OCI-LY1 (cell line): ENCODE data around the gene SORCS3.

Source experiments
- H2AFZ ChIP-seq: fragments of 200-600 bp; sonication (generic), shearing (Covaris generic); 2 replicates; pipeline ENCODE4 v1.6.0; 2014; ENCODE audit warnings: antibody characterized with exemption, mild to moderate bottlenecking, low read length
- H3F3A ChIP-seq: fragments of 200-600 bp; sonication (generic), shearing (Covaris generic); 2 replicates; pipeline ENCODE4 v1.6.0; 2014; ENCODE audit warnings: mild to moderate bottlenecking, antibody characterized with exemption, low read length, moderate library complexity; ENCODE audit not compliant: insufficient read depth
- H3K27ac ChIP-seq: fragments of 200-600 bp; sonication (generic); 2 replicates; pipeline ENCODE4 v1.5.1; 2014; ENCODE audit warnings: low read length, mixed run types, mild to moderate bottlenecking, low read depth; ENCODE audit not compliant: poor library complexity, severe bottlenecking
- H3K27me3 ChIP-seq: fragments of 200-600 bp; sonication (generic); 2 replicates; pipeline ENCODE4 v1.6.0; 2014; ENCODE audit warnings: antibody characterized with exemption, mild to moderate bottlenecking, low read length, moderate library complexity; ENCODE audit not compliant: insufficient read depth
- H3K36me3 ChIP-seq: fragments of 200-600 bp; sonication (generic); 2 replicates; pipeline ENCODE4 v1.6.1; 2014; ENCODE audit warnings: mild to moderate bottlenecking, antibody characterized with exemption, low read length, moderate library complexity, mixed read lengths; ENCODE audit not compliant: insufficient read depth
- H3K4me1 ChIP-seq: fragments of 200-600 bp; sonication (generic); 2 replicates; pipeline ENCODE4 v1.5.1; 2014; ENCODE audit warnings: mild to moderate bottlenecking, low read length, moderate library complexity; ENCODE audit not compliant: insufficient read depth, severe bottlenecking
- H3K4me2 ChIP-seq: fragments of 200-600 bp; sonication (generic), shearing (Covaris generic); 2 replicates; pipeline ENCODE4 v1.6.1; 2014; ENCODE audit warnings: low read length
- H3K4me3 ChIP-seq: fragments of 200-600 bp; sonication (generic); 2 replicates; pipeline ENCODE4 v1.5.1; 2014; ENCODE audit warnings: low read length, low read depth, mild to moderate bottlenecking, mixed read lengths; ENCODE audit not compliant: poor library complexity, severe bottlenecking
- H3K79me2 ChIP-seq: fragments of 200-600 bp; shearing (Covaris generic); 2 replicates; pipeline ENCODE4 v1.6.1; 2016; ENCODE audit warnings: mixed run types, low read length, mixed read lengths; ENCODE audit not compliant: insufficient read depth
- H3K9ac ChIP-seq: fragments of 200-600 bp; sonication (generic), shearing (Covaris generic); 2 replicates; pipeline ENCODE4 v1.6.1; 2014; ENCODE audit warnings: mild to moderate bottlenecking, low read length, mixed read lengths
- H3K9me2 ChIP-seq: fragments of 200-600 bp; sonication (generic), shearing (Covaris generic); 2 replicates; pipeline ENCODE4 v1.6.1; 2014; ENCODE audit warnings: low read depth, mild to moderate bottlenecking, low read length, mixed read lengths
- H3K9me3 ChIP-seq: fragments of 200-600 bp; shearing (Covaris generic); 2 replicates; pipeline ENCODE4 v1.6.1; 2014; ENCODE audit warnings: low read length, mixed read lengths
- H4K20me1 ChIP-seq: fragments of 200-600 bp; sonication (generic), shearing (Covaris generic); 2 replicates; pipeline ENCODE4 v1.6.0; 2016; ENCODE audit warnings: mild to moderate bottlenecking, low read length; ENCODE audit not compliant: insufficient read depth
- CTCF ChIP-seq: fragments of 200-600 bp; sonication (generic), shearing (Covaris generic); IDR thresholded peaks from 2 replicates; pipeline ENCODE4 v1.5.1; 2017; ENCODE audit warnings: mild to moderate bottlenecking, antibody characterized with exemption, low read length, moderate library complexity, mixed read lengths
- EZH2 ChIP-seq: fragments of 200-600 bp; sonication (generic), shearing (Covaris generic); IDR thresholded peaks from 2 replicates; pipeline ENCODE4 v1.8.0; 2017; ENCODE audit warnings: borderline replicate concordance, mixed run types, mild to moderate bottlenecking, antibody characterized with exemption, low read length, moderate library complexity, mixed read lengths

The SORCS3 gene

GRCh38 chr10:105148921-105149320 lies 507.8 kb downstream of the SORCS3 start:
- no peaks in the 10 kb centered on the region for H3K9me2 ChIP-seq
- H3K9ac ChIP-seq, result no peak overlapping the region
- no peak overlapping the region for H2AFZ ChIP-seq
- no peaks in the 10 kb centered on the region for H3K9me3 ChIP-seq
- no peaks in the 10 kb centered on the region for H3K79me2 ChIP-seq
- no peaks in the 10 kb centered on the region for H3K36me3 ChIP-seq
- H3K4me3 ChIP-seq, result no peak overlapping the region
- no peaks in the 10 kb centered on the region for H3F3A ChIP-seq
- TF ChIP-seq EZH2 (no peak), CTCF (no peak)
- H4K20me1 ChIP-seq, result no peaks in the 10 kb centered on the region
- no peak overlapping the region for H3K27ac ChIP-seq
- H3K4me1 ChIP-seq, result no peaks in the 10 kb centered on the region
- H3K27me3 ChIP-seq, result no peaks in the 10 kb centered on the region
- no peak overlapping the region for H3K4me2 ChIP-seq

- Histone ChIP-seq H3K27ac (no peak overlapping the region), H3K9me2 (no peaks in the 10 kb centered on the region), H4K20me1 (no peaks in the 10 kb centered on the region), H3K36me3 (no peaks in the 10 kb centered on the region), H3K9ac (no peak overlapping the region), H3F3A (no peaks in the 10 kb centered on the region), H3K4me2 (no peak overlapping the region), H3K4me3 (no peak overlapping the region), H3K27me3 (no peaks in the 10 kb centered on the region), H3K4me1 (no peaks in the 10 kb centered on the region), H3K79me2 (no peaks in the 10 kb centered on the region), H2AFZ (no peak overlapping the region), H3K9me3 (no peaks in the 10 kb centered on the region)
- TF ChIP-seq EZH2, result no peak
- TF ChIP-seq CTCF, result no peak
These were observed 508.3 kb downstream of the SORCS3 start for GRCh38 chr10:105149371-105149891.

GRCh38 chr10:105150259-105150880 lies 509.3 kb downstream of the SORCS3 start:
- Histone ChIP-seq H3K27me3 (no peaks in the 10 kb centered on the region), H3K27ac (no peak overlapping the region), H3F3A (no peaks in the 10 kb centered on the region), H3K4me2 (no peak overlapping the region), H3K9me3 (no peaks in the 10 kb centered on the region), H3K9ac (no peak overlapping the region), H3K4me1 (no peaks in the 10 kb centered on the region), H3K4me3 (no peak overlapping the region), H3K79me2 (no peaks in the 10 kb centered on the region), H3K9me2 (no peaks in the 10 kb centered on the region), H3K36me3 (no peaks in the 10 kb centered on the region), H2AFZ (no peak overlapping the region), H4K20me1 (no peaks in the 10 kb centered on the region)
- TF ChIP-seq CTCF (no peak), EZH2 (no peak)
